GM23338 (cell line): ENCODE data around the gene IMMP2L. TPM values are rescaled to one million over a fixed set of nuclear protein-coding genes. Genes with fewer than 3 reads are reported as not detected.

Experiments used
- ATAC-seq: fragments of 200-7000 bp; cut with Tn5 transposase; 3 replicates; pipeline ENCODE4 v1.9.1; 2020
- DNase-seq: peaks from one replicate; pipeline ENCODE4 v3.0.0-alpha.2; 2015; ENCODE audit warnings: low spot score
- H2AFZ ChIP-seq: fragments of 200-600 bp; sonication (generic); 2 replicates; pipeline ENCODE4 v1.8.0; 2016; ENCODE audit warnings: antibody characterized with exemption, mild to moderate bottlenecking, moderate library complexity
- H3F3A ChIP-seq: fragments of 200-600 bp; sonication (generic); replicated peaks from 2 replicates; pipeline ENCODE4 v1.8.0; 2017; ENCODE audit warnings: antibody characterized with exemption, mixed run types, low read depth
- H3K27ac ChIP-seq: fragments of 200-600 bp; sonication (generic); 2 replicates; pipeline ENCODE4 v1.6.1; 2016; ENCODE audit warnings: low read depth
- H3K27me3 ChIP-seq: fragments of 200-600 bp; sonication (generic); 2 replicates; pipeline ENCODE4 v1.8.0; 2016; ENCODE audit warnings: mild to moderate bottlenecking, mixed run types, moderate library complexity; ENCODE audit not compliant: insufficient read depth
- H3K36me3 ChIP-seq: fragments of 200-600 bp; sonication (generic); 2 replicates; pipeline ENCODE4 v1.8.0; 2016; ENCODE audit warnings: mild to moderate bottlenecking; ENCODE audit not compliant: insufficient read depth
- H3K4me1 ChIP-seq: fragments of 200-600 bp; sonication (generic); 2 replicates; pipeline ENCODE4 v1.8.0; 2016; ENCODE audit warnings: mild to moderate bottlenecking, moderate library complexity; ENCODE audit not compliant: insufficient read depth
- H3K4me2 ChIP-seq: fragments of 200-600 bp; sonication (generic); 2 replicates; pipeline ENCODE4 v1.7.1; 2017; ENCODE audit warnings: mixed run types
- H3K4me3 ChIP-seq: fragments of 200-600 bp; sonication (generic); 2 replicates; pipeline ENCODE4 v1.6.1; 2016; ENCODE audit warnings: mixed run types
- H3K79me2 ChIP-seq: fragments of 200-600 bp; sonication (generic); replicated peaks from 2 replicates; pipeline ENCODE4 v1.8.0; 2017; ENCODE audit warnings: mild to moderate bottlenecking; ENCODE audit not compliant: insufficient read depth
- H3K9me2 ChIP-seq: fragments of 200-600 bp; sonication (generic); 2 replicates; pipeline ENCODE4 v1.8.0; 2017; ENCODE audit not compliant: insufficient read depth
- H4K20me1 ChIP-seq: fragments of 200-600 bp; sonication (generic); replicated peaks from 2 replicates; pipeline ENCODE4 v1.8.0; 2017; ENCODE audit warnings: mild to moderate bottlenecking; ENCODE audit not compliant: insufficient read depth
- H3K27ac Mint-ChIP-seq: 2 replicates; pipeline ENCODE4 v1.8.0; 2020; ENCODE audit warnings: inconsistent platforms, mild to moderate bottlenecking, moderate library complexity, mixed read lengths
- H3K27me3 Mint-ChIP-seq: 3 replicates; pipeline ENCODE4 v1.8.0; 2022; ENCODE audit warnings: low read depth, mild to moderate bottlenecking, moderate library complexity, mixed read lengths, inconsistent platforms; ENCODE audit not compliant: insufficient read depth, poor library complexity
- H3K36me3 Mint-ChIP-seq: 3 replicates; pipeline ENCODE4 v1.8.0; 2021; ENCODE audit warnings: low read depth, mild to moderate bottlenecking, inconsistent platforms, moderate library complexity, mixed read lengths
- H3K4me1 Mint-ChIP-seq: 3 replicates; pipeline ENCODE4 v1.8.0; 2020; ENCODE audit warnings: mild to moderate bottlenecking, inconsistent platforms, mixed read lengths
- H3K4me3 Mint-ChIP-seq: 3 replicates; pipeline ENCODE4 v1.8.0; 2021; ENCODE audit warnings: moderate library complexity, mild to moderate bottlenecking, inconsistent platforms, mixed read lengths
- H3K9me3 Mint-ChIP-seq: 3 replicates; pipeline ENCODE4 v1.8.0; 2020; ENCODE audit warnings: moderate library complexity, mild to moderate bottlenecking, inconsistent platforms, mixed read lengths
- CREB1 ChIP-seq: fragments of 250-450 bp; sonication (Bioruptor Pico); IDR thresholded peaks from 2 replicates; pipeline ENCODE4 v1.5.0; 2020; ENCODE audit warnings: low read depth, mild to moderate bottlenecking, moderate library complexity
- ETS1 ChIP-seq: IDR thresholded peaks from 2 replicates; pipeline ENCODE4 v1.6.1; 2016; ENCODE audit warnings: antibody characterized with exemption
- JUNB ChIP-seq: IDR thresholded peaks from one replicate; pipeline ENCODE4 v1.6.1; 2016; ENCODE audit warnings: antibody characterized with exemption; ENCODE audit not compliant: unreplicated experiment
- POLR2AphosphoS5 ChIP-seq: IDR thresholded peaks from 2 replicates; pipeline ENCODE4 v1.6.1; 2016; ENCODE audit warnings: antibody characterized with exemption, low read depth
- STAT1 ChIP-seq: IDR thresholded peaks from one replicate; pipeline ENCODE4 v1.6.1; 2016; ENCODE audit warnings: antibody characterized with exemption; ENCODE audit not compliant: unreplicated experiment
- ZNF114 ChIP-seq: fragments of 250-450 bp; sonication (Bioruptor Pico); IDR thresholded peaks from 2 replicates; pipeline ENCODE4 v1.5.0; 2020; ENCODE audit warnings: mild to moderate bottlenecking, moderate library complexity
- ZNF462 ChIP-seq: fragments of 250-450 bp; sonication (Bioruptor Pico); IDR thresholded peaks from 2 replicates; pipeline ENCODE4 v1.5.0; 2020; ENCODE audit warnings: mild to moderate bottlenecking, moderate library complexity
- polyA plus RNA-seq: library from polyadenylated mRNA; unstranded; fragments of >200 nt; fragmentation: Nextera tagmentation; extraction: Ambion mirVana; gene quantifications from 2 replicates; pipeline ENCODE4 v1.2.1, GENCODE V29; 2016
- total RNA-seq: library from RNA; depleted of rRNA; stranded (reverse); fragments of >200 nt; shearing (Covaris generic); gene quantifications from 2 replicates; pipeline ENCODE4 v1.2.3, GENCODE V29; 2014

The IMMP2L gene
- total and polyA plus RNA-seq, 2 experiments from 2014 or later: 7.3 to 14.0 TPM

GRCh38 chr7:111159426-111159825, 402.9 kb downstream of the IMMP2L start (continued):
- TF ChIP-seq JUNB (no peak), POLR2AphosphoS5 (no peak), CREB1 (CRISPR knock-in tag) (no peak), STAT1 (no peak), ZNF462 (no peak)

DNA sequence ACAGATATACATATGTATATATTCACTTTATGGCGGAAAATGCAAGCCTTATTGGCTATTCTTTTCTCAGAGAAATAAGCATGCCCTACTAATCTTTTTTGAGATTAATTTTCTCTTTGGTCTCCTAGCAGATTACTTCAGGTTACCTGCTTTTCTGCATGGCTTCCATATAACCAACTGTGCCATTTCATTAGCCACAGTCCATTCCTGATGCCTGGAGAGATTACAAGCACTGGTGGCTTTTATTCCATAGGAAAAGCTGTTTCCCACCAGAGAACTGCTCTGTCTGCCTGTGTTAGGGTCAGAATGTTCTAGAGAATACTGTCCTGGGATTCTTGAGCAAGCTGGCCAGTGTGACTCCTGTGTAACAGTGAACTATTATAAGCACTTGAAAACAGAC, 411.6 kb downstream of the IMMP2L start:
- Mint-ChIP-seq H3K4me3 (no peak overlapping the region), H3K9me3 (no peaks in the 10 kb centered on the region), H3K36me3 (no peaks in the 10 kb centered on the region), H3K4me1 (0 out of 3 replicates have a peak, but pooled peaks cover 2% of the 10 kb centered on the region), H3K27ac (no peak overlapping the region), H3K27me3 (peaks cover 2% of the 10 kb centered on the region)
- no peak overlapping the region for H3K4me2 ChIP-seq
- no peaks in the 10 kb centered on the region for H3F3A ChIP-seq
- H2AFZ ChIP-seq: no peak overlapping the region
- no peaks in the 10 kb centered on the region for H3K9me2 ChIP-seq
- no peak for DNase-seq
- no peaks in the 10 kb centered on the region for H3K79me2 ChIP-seq
- no peaks in the 10 kb centered on the region for H4K20me1 ChIP-seq
- no peaks in the 10 kb centered on the region for H3K27me3 ChIP-seq
- H3K4me3 ChIP-seq: no peak overlapping the region
- H3K27ac ChIP-seq: no peak overlapping the region
- H3K4me1 ChIP-seq: no peaks in the 10 kb centered on the region
- ATAC-seq: no peak
- no peaks in the 10 kb centered on the region for H3K36me3 ChIP-seq
- no peak for TF ChIP-seq ETS1
- no peak for TF ChIP-seq ZNF462
- no peak for TF ChIP-seq ZNF114 (CRISPR knock-in tag)
